H1 (cell line): Measurements from ENCODE around the gene FCER2. TPM values are rescaled to one million over a fixed set of nuclear protein-coding genes. Genes with fewer than 3 reads are reported as not detected.

Source experiments
- ASH2L ChIP-seq: fragments of 200-600, 300-600 bp; sonication (generic); IDR thresholded peaks from one replicate; pipeline ENCODE4 v1.7.1; 2017; ENCODE audit warnings: low read length
- GTF2F1 ChIP-seq: IDR thresholded peaks from 2 replicates; pipeline ENCODE4 v1.6.1; 2012; ENCODE audit warnings: low read depth, low read length, improper control_type of control experiment, borderline replicate concordance
- NRF1 ChIP-seq: IDR thresholded peaks from 2 replicates; pipeline ENCODE4 v1.6.1; 2011; ENCODE audit warnings: mild to moderate bottlenecking, low read depth, low read length, improper control_type of control experiment
- SAP30 ChIP-seq: fragments of 300-600 bp; sonication (generic); IDR thresholded peaks from 2 replicates; pipeline ENCODE4 v1.7.1; 2012; ENCODE audit warnings: low read length, moderate library complexity, mild to moderate bottlenecking, inconsistent platforms; ENCODE audit not compliant: insufficient read depth, insufficient replicate concordance
- SIN3A ChIP-seq, 2 experiments: IDR thresholded peaks in 1 of 2; conservative IDR thresholded peaks in 1 of 2; 2 replicates each; pipeline ENCODE4 v1.6.1; 2011 to 2012; ENCODE audit warnings: low read length in 2 of 2, improper control_type of control experiment in 1 of 2, low read depth in 1 of 2, mild to moderate bottlenecking in 1 of 2
- SRF ChIP-seq: IDR thresholded peaks from 2 replicates; pipeline ENCODE4 v1.6.1; 2011; ENCODE audit warnings: mild to moderate bottlenecking, low read depth, low read length, moderate library complexity
- polyA plus RNA-seq, 7 experiments: library from polyadenylated mRNA; depleted of rRNA in 3 of 7; stranded (reverse) in 5 of 7; unstranded in 2 of 7; fragments of >200 nt in 5 of 7; fragments of 200-250 nt in 2 of 7; gene quantifications; 1 replicate in 5 of 7; 2 replicates in 1 of 7; 4 replicates in 1 of 7; pipeline versions ENCODE4 v1.2.1 to v1.2.3, GENCODE V29; 2011 to 2013; ENCODE audit warnings: missing spikeins in 2 of 7, mixed read lengths in 2 of 7
- total RNA-seq: library from RNA; stranded (reverse); fragmentation: NEBNext Ultra II Directional; extraction: Animal tissue kit (Norgen Biotek cat#: 25700); gene quantifications from 2 replicates; pipeline ENCODE4 v1.2.1, GENCODE V29; 2021
- TF ChIP-seq, protein P1 (sequence below), 3 experiments: IDR thresholded peaks; 1 replicate in 2 of 3; 2 replicates in 1 of 3; pipeline versions ENCODE4 v1.5.1 to v1.6.1; 2011; ENCODE audit warnings: low read length in 3 of 3, mild to moderate bottlenecking in 3 of 3, inconsistent platforms in 2 of 3, low read depth in 1 of 3, moderate library complexity in 1 of 3; ENCODE audit not compliant: insufficient read depth in 1 of 3; ENCODE audit errors: control extremely low read depth in 1 of 3
- TF ChIP-seq, protein P2 (sequence below): fragments of 300-600 bp; sonication (generic); IDR thresholded peaks from 2 replicates; pipeline ENCODE4 v1.7.1; 2012; ENCODE audit warnings: low read length, moderate library complexity, mild to moderate bottlenecking, inconsistent platforms; ENCODE audit not compliant: insufficient replicate concordance

The FCER2 gene
- total and polyA plus RNA-seq, 2 of the 8 experiments (the other 6 are each of a cell fraction or from before 2014, with no cell fraction given) = 0.67 TPM; not detected in 1

DNA sequence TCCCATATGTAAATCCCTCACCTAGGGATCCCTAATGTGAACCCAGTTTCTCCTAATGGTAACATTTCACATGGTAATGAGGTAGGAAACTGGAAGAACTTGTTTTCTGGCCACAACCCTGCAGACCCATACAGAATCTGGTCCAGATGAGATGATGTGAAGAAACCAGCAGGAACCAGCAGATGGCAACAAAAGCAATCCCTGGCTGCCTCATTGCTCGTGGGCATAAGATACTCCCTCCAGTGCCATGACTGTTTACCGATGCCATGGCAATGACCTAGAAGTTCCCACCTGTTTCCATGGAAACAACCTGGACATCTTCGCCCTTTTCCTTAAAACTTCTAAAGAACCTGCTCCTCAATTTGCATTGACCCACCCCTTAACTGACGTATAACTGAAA is 46.8 kb upstream of the FCER2 start (continued):
- TF ChIP-seq, protein P1, sequence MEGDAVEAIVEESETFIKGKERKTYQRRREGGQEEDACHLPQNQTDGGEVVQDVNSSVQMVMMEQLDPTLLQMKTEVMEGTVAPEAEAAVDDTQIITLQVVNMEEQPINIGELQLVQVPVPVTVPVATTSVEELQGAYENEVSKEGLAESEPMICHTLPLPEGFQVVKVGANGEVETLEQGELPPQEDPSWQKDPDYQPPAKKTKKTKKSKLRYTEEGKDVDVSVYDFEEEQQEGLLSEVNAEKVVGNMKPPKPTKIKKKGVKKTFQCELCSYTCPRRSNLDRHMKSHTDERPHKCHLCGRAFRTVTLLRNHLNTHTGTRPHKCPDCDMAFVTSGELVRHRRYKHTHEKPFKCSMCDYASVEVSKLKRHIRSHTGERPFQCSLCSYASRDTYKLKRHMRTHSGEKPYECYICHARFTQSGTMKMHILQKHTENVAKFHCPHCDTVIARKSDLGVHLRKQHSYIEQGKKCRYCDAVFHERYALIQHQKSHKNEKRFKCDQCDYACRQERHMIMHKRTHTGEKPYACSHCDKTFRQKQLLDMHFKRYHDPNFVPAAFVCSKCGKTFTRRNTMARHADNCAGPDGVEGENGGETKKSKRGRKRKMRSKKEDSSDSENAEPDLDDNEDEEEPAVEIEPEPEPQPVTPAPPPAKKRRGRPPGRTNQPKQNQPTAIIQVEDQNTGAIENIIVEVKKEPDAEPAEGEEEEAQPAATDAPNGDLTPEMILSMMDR (IDR thresholded peaks at IDR 0.05; ENCODE audit: control extremely low read depth in 1 of 3, insufficient read depth in 1 of 3, low read depth in 1 of 3, low read length in 3 of 3) = peak; percentile 41 to 75 (median 64)
- TF ChIP-seq SAP30 (no peak), GTF2F1 (no peak), SIN3A (conservative IDR thresholded peaks at IDR 0.05 in 1 of 2, IDR thresholded peaks at IDR 0.05 in 1 of 2; ENCODE audit: low read depth in 1 of 2, low read length in 2 of 2) (0 out of 4 replicates have a peak, but pooled peaks of 1 of the 2 experiments have one; percentile 85), SRF (no peak), NRF1 (no peak), ASH2L (peak; percentile 39)
- TF ChIP-seq, protein P2, sequence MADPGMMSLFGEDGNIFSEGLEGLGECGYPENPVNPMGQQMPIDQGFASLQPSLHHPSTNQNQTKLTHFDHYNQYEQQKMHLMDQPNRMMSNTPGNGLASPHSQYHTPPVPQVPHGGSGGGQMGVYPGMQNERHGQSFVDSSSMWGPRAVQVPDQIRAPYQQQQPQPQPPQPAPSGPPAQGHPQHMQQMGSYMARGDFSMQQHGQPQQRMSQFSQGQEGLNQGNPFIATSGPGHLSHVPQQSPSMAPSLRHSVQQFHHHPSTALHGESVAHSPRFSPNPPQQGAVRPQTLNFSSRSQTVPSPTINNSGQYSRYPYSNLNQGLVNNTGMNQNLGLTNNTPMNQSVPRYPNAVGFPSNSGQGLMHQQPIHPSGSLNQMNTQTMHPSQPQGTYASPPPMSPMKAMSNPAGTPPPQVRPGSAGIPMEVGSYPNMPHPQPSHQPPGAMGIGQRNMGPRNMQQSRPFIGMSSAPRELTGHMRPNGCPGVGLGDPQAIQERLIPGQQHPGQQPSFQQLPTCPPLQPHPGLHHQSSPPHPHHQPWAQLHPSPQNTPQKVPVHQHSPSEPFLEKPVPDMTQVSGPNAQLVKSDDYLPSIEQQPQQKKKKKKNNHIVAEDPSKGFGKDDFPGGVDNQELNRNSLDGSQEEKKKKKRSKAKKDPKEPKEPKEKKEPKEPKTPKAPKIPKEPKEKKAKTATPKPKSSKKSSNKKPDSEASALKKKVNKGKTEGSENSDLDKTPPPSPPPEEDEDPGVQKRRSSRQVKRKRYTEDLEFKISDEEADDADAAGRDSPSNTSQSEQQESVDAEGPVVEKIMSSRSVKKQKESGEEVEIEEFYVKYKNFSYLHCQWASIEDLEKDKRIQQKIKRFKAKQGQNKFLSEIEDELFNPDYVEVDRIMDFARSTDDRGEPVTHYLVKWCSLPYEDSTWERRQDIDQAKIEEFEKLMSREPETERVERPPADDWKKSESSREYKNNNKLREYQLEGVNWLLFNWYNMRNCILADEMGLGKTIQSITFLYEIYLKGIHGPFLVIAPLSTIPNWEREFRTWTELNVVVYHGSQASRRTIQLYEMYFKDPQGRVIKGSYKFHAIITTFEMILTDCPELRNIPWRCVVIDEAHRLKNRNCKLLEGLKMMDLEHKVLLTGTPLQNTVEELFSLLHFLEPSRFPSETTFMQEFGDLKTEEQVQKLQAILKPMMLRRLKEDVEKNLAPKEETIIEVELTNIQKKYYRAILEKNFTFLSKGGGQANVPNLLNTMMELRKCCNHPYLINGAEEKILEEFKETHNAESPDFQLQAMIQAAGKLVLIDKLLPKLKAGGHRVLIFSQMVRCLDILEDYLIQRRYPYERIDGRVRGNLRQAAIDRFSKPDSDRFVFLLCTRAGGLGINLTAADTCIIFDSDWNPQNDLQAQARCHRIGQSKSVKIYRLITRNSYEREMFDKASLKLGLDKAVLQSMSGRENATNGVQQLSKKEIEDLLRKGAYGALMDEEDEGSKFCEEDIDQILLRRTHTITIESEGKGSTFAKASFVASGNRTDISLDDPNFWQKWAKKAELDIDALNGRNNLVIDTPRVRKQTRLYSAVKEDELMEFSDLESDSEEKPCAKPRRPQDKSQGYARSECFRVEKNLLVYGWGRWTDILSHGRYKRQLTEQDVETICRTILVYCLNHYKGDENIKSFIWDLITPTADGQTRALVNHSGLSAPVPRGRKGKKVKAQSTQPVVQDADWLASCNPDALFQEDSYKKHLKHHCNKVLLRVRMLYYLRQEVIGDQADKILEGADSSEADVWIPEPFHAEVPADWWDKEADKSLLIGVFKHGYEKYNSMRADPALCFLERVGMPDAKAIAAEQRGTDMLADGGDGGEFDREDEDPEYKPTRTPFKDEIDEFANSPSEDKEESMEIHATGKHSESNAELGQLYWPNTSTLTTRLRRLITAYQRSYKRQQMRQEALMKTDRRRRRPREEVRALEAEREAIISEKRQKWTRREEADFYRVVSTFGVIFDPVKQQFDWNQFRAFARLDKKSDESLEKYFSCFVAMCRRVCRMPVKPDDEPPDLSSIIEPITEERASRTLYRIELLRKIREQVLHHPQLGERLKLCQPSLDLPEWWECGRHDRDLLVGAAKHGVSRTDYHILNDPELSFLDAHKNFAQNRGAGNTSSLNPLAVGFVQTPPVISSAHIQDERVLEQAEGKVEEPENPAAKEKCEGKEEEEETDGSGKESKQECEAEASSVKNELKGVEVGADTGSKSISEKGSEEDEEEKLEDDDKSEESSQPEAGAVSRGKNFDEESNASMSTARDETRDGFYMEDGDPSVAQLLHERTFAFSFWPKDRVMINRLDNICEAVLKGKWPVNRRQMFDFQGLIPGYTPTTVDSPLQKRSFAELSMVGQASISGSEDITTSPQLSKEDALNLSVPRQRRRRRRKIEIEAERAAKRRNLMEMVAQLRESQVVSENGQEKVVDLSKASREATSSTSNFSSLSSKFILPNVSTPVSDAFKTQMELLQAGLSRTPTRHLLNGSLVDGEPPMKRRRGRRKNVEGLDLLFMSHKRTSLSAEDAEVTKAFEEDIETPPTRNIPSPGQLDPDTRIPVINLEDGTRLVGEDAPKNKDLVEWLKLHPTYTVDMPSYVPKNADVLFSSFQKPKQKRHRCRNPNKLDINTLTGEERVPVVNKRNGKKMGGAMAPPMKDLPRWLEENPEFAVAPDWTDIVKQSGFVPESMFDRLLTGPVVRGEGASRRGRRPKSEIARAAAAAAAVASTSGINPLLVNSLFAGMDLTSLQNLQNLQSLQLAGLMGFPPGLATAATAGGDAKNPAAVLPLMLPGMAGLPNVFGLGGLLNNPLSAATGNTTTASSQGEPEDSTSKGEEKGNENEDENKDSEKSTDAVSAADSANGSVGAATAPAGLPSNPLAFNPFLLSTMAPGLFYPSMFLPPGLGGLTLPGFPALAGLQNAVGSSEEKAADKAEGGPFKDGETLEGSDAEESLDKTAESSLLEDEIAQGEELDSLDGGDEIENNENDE = peak; percentile 71
